Posterior vena cava (tissue), 2 donors: ENCODE results near the gene ROCK2. TPM values are rescaled to one million over a fixed set of nuclear protein-coding genes. Genes with fewer than 3 reads are reported as not detected.

Source experiments
- DNase-seq: peaks from one replicate; pipeline ENCODE4 v3.0.0-alpha.2; 2020; ENCODE audit warnings: low spot score
- intact Hi-C, 2 donors: fragments of 100-400 bp; cut with DNase I; formaldehyde crosslinking; loops; one replicate each; pipeline versions ENCODE4 v1.14.1 to v1.14.2; 2022 to 2023
- total RNA-seq, 2 donors: library from RNA; stranded (reverse); fragmentation: NEBNext Ultra II Directional; extraction: Animal tissue kit (Norgen Biotek cat#: 25700); gene quantifications; one replicate each; pipeline ENCODE4 v1.2.1, GENCODE V29; 2021
- donor health status: DM: yes; HTN: yes; CAD: no.
- donor health status: DM: yes; HTN: yes; CAD: no.

ROCK2 gene
- total RNA-seq, 2 donors from 2014 or later: 109 to 186 TPM

DNA sequence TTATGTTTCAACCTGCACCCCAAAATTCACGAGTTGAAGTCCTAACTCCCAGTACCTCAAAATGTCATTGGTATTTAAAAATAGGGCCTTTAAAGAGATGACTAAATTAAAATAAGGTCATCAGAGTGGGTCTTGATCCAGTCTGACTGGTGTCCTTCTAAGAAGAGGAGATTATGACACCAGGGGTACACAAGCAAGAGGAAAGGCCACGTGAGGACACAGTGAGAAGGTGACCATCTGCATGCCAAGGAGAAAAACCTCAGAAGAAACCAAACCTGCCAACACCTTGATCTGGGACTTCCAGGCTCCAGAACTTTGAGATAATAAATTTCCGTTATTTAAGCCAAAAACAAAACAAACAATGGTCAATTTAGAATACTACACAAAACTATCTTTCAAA is 22.6 kb downstream of the ROCK2 start:
- intact Hi-C loops: no loop called here
- no peak for DNase-seq

DNA sequence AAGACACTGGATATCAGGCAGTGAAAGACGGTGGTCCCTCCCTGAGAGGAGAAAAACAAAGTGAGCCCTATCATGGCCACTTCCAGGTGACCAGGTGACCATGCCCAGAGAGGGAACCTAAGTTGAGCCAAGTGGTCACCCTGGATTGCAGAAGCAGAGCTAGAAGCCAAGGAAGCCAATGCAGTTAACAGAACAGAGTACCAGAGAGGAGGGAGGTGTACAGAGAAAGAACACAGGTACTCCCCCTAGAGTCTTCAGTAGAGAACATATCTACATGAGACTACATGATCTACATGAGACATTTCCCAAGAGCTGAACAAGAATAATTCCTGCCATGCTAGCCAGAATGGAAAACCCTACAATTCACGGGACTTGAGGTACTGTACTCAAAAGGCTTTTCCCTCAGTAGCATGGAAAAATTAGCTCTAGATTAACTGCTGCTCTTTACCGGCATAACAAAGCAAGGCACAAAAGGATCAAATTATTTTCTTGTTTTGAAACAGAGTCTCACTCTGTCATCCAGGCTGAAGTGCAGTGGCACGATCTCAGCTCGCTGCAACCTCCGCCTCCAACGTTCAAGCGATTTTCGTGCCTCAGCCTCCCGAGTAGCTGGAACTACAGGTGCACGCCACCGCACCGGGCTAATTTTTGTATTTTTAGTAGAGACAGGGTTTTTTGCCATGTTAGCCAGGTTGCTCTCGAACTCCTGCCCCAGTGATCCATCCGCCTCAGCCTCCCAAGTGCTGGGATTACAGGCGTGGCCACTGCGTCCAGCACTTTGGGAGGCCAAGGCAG is 23.5 kb downstream of the ROCK2 start:
- intact Hi-C loops: no loop called here

DNA sequence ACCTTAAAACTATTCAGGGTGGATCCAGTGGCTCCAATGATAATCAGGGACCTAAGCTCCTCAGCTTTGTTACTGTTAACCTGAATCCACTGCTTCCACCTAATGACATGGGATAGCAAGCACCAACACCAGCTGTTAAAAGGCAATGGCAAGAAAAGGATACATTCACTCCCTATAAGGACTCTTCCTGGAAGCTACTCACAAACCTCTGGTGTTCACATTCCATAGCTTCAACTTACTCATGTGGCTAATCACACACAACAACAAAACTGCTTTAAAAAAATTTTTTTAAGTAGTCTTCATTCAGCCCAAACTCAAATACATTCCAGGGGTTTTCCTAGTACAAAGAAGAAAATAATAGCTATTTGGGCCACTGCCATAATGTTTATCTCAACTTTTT is 24.5 kb downstream of the ROCK2 start:
- DNase-seq: no peak
- intact Hi-C loops: no loop called here

More for the DNA sequence above, 23.5 kb downstream of the ROCK2 start:
- DNase-seq: no peak

DNA sequence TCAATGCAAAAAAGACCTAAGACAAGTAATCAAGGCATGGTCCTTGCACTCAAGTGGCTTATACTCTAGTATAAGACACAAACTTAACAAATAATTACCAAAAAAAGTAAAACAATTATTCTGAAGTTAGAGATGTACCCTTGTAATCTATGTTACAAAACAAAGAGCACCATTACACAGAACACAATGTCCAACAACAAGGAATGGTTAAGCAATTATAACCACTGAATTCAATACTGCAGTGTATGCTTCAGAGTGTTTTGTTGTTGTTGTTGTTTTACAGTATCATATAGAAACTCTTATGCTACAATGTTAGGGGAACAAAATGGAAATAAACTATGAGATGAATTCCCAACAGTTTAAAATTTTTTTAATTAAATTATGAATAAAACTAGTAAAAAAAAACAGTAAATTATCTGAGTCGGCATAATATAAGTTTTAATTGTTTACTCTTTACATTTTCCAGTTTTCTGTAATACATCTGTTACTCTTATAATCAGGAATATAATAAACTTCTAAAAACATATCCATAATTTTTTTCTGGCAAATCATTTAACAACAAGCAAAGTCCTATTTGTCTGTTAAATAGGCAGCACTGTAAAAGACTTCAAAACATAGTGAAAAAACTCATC is 29.2 kb downstream of the ROCK2 start:
- no peak for DNase-seq
- intact Hi-C loops: no loop called here

DNA sequence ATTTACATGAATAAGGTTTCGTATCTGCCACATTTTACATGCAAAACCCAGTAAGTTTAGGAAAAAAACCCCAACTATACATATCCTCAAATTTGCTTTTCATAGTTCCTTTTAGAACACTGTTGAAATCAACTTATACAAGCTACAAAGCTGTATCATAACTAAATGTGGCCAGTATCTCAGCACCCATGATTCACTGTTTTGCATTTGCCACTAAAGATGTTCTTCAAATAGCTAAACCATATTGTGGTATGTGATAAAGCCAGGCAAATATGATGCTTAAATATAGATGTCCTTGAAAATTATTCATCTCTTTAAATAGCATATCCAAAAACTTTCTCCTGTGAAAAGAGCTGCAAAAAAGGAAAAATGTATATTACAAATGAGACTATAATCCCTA is 29.9 kb downstream of the ROCK2 start:
- DNase-seq: no peak
- intact Hi-C loops: no loop called here

DNA sequence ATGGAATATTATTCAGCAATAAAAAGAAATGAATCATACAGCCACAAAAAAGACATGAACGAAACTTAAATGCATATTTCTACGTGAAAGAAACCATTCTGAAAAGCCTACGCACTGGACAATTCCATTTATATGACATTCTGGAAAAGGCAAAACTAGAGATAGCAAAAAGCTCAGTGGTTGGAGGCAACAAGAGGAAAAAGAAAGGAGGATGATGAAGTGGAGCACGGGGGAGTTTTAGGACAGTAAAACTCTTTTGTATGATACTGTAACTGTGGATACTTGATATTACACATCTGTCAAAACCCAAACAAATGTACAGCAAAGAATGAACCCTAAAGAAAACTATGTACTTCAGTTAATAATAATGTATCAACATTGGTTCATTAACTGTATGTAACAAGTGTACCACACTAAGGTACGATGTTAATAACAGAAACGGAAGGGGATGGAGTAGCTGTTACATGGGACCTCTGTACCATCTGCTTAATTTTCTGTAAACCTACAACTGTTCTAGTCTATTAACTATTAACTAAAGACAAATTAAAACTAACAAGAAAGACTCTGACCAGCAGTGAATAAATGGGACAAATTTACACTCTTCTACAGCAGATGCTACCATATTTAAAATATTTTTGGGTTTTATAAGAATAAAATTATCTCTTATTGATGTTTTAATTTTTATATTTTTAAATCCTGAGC is 31.5 kb downstream of the ROCK2 start:
- intact Hi-C loops: no loop called here
- DNase-seq: no peak

DNA sequence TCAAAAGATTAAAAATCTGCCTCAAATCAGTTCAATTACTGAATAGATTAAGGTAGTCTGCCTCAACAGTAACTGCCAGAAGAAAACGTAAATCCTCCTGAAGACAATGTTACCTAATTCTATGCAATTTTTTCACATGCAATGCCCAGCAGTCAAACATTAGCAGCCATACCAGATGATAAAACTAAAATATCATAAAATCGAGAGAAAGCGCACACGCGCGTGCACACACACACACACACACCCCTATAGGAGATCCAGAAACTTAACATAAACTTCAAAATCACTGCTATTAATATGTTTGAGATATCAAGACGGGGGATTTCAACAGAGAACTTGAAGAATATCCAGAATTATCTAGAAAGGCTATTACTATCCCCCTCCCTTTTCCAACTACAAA is 32.9 kb downstream of the ROCK2 start:
- DNase-seq: no peak
- intact Hi-C loops: no loop called here

DNA sequence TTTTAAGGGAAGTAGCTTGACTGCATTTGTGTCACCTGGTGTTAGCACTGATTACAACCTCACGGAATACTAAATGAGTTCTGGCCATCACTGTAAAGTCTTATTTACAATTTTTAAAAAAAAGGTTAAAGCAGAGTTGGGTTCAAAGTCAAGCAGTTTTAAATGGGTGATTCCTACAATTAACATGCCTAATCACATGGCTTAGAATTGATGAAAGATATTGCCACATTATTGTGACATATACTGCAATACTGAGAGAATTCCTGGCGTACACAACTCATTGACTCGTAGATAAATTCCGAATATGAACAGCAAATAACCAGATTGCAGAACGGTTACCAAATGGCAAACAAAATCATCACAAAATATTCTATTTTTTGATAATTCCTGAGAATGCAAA is 34.2 kb downstream of the ROCK2 start:
- no peak for DNase-seq
- intact Hi-C loops: no loop called here

DNA sequence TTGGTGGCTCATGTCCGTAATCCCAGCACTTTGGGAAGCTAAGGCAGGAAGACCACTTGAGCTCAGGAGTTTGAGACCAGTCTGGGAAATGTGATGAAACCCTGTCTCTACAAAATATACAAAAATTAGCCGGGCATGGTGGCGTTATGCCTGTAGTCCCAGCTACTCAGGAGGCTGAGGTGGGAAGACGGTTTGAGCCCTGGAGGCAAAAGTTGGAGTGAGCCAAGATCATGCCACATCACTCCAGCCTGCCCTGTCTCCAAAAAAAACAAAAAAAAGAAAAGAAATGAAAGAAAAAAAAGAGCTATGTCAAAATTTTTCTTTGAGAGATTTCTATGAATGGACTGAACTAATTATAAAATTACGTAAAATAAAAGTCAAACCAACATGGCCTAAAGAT is 34.7 kb downstream of the ROCK2 start:
- no peak for DNase-seq
- intact Hi-C loops: no loop called here

DNA sequence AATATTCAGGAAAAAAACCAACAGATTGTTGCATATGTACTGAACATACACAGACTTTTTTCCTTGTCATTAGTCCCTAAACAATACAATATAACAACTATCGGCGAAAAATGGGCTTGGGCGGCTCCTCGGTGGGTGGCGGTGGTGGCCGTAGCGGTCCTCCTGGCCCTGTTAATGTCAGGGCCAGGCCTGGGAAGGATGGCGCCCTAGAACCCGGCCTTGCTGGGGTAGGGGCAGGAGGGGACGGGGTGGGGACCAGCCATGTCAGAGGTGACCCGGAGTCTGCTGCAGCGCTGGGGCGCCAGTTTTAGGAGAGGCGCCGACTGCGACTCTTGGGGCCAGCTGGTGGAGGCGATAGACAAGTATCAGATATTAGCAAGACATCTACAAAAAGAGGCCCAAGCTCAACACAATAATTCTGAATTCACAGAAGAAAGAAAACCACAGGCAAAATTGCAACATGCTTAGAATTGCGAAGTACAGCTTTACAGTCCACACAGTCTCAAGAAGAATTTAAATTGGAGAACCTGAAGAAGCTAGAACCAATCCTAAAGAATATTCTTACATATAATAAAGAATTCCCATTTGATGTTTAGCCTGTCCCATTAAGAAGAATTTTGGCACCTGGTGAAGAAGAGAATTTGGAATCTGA is 36.5 kb downstream of the ROCK2 start:
- intact Hi-C loops: no loop called here
- DNase-seq: no peak

DNA sequence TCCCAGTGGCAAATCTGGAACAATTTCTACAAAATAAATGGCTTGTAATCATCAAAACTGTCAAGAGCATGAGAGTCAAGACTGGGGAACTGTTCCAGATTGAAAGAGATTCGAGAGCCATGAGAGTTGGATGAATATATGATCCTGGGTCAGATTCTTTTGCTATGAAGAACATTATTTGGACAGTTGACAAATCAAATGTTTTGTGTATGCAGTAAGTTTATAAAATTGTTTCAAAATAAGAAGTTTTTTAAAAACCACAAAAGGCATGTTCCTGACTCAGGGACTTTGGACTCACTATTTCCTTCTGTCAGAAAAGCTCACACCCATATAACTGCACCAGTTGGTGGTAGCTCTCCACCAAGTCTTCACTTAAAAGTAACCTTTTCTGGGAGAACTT is 38.5 kb downstream of the ROCK2 start:
- intact Hi-C loops: no loop called here
- DNase-seq: no peak

DNA sequence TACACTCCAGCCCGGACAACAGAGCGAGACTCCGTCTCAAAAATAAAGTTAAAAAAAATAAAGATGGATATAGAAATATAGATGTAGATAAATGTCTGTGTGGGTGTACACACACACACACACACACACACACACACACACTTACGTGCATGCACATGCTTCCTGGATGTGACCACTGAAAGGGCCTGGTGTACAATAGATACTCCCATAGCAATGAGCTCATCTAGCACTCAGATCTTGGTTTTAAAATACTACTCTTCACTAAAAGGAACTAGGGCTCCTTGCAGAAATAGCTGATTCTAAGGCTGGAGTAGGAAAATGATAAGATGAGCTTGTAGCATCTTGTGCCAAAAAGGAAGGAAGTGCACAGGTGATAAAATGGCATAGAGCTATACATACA is 39.1 kb downstream of the ROCK2 start:
- DNase-seq: no peak
- intact Hi-C loops: no loop called here

DNA sequence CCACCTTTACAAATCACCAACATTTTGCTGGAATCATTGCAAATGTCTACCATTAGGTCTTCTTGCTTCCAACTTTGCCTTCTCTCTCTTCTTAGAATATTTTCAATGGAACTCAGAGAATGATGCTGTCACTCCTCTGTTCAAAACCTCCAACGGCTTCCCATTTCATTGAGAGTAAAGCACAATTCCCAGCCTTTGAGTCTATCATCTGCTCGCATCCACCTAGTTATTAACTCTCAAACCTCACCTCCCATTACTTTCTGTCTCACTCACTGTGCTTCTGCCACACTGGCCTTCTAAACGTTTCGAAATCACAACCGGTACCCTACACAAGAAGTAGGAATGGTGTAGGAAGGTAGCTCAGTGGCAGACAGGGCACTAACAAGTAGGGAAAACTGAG is 40.0 kb downstream of the ROCK2 start:
- intact Hi-C loops: no loop called here

DNA sequence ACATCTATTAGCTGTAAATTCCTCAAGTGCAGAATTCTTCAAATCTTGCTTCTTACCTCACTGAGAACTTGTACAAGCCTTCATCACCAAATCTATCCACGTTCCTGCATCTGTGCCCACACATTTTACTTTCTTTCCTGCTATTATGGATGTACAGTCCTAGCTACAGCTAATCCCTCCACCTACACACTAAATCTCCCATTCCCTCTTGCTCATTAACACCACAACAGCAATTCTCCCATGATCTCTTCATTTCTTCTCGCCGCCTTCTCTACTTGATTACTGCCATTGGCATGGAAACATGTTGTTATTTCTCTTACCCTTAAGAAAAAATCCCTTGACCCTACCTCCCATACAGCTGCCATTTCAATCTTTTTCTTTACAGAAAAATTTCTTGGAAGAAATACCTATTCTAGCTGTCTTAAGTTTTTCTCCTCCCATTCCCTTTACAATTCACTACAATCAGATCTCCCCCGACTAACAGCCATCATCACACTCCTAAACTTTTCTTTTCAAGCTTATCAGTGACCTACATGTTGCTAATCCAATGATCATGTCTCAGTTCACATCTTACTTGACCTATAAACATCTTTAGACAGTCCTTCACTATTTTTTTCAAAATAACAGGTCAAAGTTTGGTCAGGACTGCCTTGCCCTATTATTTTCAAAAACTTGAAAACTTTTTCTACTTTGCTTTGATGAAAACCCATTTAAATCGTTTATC is 41.0 kb downstream of the ROCK2 start:
- intact Hi-C loops: no loop called here
- DNase-seq: no peak

More for the DNA sequence above, 40.0 kb downstream of the ROCK2 start:
- DNase-seq: no peak

DNA sequence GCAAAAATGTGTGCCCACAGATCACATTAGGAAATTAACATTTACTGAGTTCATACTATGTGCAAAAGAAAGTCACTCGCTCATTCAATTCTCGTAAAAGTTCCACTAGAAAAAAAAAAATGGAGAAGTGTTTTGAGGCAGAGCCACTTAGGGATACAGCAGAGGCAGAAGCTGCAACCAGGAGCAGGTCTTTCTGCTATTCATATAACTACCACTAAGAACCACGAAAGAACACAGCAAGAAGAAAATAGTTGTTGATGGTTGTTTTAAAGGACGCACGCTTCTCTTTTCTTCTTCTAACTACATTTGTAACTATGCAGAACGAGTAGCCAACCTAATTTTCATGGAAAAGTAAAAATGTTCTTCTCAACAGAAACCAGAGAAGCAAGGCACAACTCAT is 45.0 kb downstream of the ROCK2 start:
- intact Hi-C loops: no loop called here
- no peak for DNase-seq

DNA sequence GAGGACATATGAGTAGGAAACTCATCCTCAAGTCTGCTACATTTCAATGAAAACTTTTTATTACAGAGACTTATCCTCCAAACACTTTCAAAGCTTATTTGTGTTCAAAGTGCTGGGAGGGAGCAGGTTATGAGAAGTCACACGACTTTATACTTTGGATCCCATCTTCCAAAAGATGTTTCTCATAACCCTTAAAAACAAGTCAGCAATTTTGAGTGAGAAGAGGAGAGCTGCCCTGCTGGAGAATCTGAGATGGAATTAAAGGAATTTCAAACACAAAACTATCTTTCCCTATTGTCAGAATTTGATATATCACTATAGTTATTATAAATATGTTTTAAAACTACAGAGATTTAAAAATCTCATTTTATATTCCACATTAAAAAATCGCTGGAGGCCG is 45.8 kb downstream of the ROCK2 start:
- intact Hi-C loops: no loop called here
- no peak for DNase-seq

DNA sequence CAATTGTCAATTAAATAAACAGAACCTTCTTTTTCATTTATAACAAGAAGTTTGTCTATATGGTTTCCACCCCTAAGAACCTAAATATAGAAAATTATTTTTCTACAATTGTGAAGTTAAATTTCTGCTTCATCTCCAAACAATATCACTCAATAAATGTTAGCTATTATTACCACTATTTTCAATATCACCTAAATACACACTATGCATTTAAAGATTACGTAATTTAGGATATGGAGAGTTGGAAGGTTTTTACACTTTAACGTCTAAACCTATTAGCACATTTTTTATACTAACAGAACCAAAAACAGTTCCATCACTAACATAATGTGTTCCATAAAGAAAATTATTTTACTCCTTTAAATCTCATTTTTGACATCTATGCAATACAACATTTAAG is 48.0 kb downstream of the ROCK2 start:
- no peak for DNase-seq
- intact Hi-C loops: no loop called here

DNA sequence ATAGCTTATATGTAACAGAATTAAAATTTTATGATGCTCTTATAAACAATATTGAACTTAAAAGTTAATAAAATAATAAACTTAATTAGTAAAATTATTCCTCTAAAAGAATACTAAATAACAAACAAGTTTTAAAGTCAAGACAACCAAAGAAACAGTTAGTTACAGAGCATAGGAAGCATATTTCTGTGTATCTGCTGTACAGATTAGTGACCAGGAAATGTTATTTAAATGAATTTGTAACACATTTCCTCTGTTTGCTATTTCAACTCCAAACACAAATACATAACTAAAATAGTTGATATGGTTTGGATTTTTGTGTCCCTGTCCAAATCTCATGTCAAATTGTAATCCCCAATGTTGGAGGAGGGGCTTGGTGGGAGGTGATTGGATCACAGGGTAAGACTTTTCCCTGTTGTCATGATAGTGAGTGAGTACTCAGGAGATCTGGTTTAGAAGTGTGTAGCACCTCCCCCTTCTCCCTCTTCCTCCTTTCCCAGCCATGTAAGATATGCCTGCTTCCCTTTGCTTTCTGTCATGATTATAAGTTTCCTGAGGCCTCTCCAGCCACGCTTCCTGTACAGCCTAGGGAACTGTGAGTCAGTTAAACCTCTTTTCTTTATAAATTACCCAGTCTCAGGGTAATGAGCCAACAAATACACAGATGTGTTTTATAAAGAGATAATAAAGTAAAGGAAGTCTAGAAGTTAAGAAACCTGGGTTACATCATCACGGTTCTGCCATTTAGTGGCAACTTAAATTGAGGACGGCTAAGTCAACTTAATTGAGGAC is 51.8 kb downstream of the ROCK2 start:
- intact Hi-C loops: no loop called here
- DNase-seq: no peak

DNA sequence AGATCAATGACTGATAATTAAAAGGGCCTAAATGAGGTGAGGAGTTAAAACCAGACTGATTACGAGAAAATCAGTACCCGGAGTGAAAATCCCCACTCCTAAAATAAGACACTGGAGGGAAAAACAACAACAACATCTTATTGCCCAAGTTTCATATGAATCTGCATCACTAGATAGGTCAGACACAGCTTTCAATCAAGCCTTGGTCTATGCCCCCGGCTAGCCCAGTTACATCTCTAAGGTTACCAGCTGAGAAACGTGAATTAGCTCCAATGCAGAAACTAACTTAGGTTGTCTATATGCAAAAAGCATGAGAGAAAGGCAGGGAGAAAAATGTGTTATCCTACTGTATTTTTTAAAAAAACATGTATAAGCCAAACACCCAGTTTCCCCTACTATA is 53.7 kb downstream of the ROCK2 start:
- no peak for DNase-seq

More for the DNA sequence above, 53.7 kb downstream of the ROCK2 start:
- intact Hi-C loops: no loop called here
